Measurements from ENCODE around the gene CHKB. TPM values are rescaled to one million over a fixed set of nuclear protein-coding genes. Genes with fewer than 3 reads are reported as not detected.
"Not testable (repeated sequence)": the region's sequence is repeated elsewhere in the genome, so short reads cannot be mapped to it uniquely, and the experiment has no call there.

Gene CHKB
- total and polyA plus RNA-seq, 12 donors: 34.1 to 917 (median 95.3) TPM

GRCh38 chr22:50533856-50534711 lies 48.6 kb downstream of the CHKB start:
- H3K4me3 ChIP-seq; H3K9me3 ChIP-seq (replicated peaks in 1 of 3); H3K36me3 ChIP-seq (replicated peaks in 1 of 2); intact Hi-C loops (cut with DNase I); H3K27me3 ChIP-seq: not testable (repeated sequence)
- H3K4me1 ChIP-seq (replicated peaks in 1 of 2): peaks cover 18 to 24% of the 10 kb centered on the region in 2 donors
- H3K27ac ChIP-seq: peak overlapping the region in 4 of 5 donors; percentile 15 to 64 (median 60)
- TF ChIP-seq POLR2A (IDR thresholded peaks at IDR 0.05): peak; percentile 19 to 20
- 40 to 44% (median 41%) methylated on average over 20 to 21 of the region's 21 CpGs for WGBS, 4 donors
- DNase-seq: peak in 4 of 7 donors; percentile 63 to 74 (median 66)

- Histone ChIP-seq H3K27ac (peak overlapping the region in 4 of 5 donors; percentile 8 to 95 (median 50)), H3K36me3 (replicated peaks in 1 of 2) (no peaks in the 10 kb centered on the region), H3K9me3 (replicated peaks in 1 of 3) (no peaks in the 10 kb centered on the region), H3K4me3 (no peak overlapping the region), H3K4me1 (replicated peaks in 1 of 2) (peaks cover 17 to 21% of the 10 kb centered on the region in 2 donors), H3K27me3 (no peaks in the 10 kb centered on the region)
- intact Hi-C loops (cut with DNase I): no loop called here
- DNase-seq: no peak
- TF ChIP-seq, protein P1, sequence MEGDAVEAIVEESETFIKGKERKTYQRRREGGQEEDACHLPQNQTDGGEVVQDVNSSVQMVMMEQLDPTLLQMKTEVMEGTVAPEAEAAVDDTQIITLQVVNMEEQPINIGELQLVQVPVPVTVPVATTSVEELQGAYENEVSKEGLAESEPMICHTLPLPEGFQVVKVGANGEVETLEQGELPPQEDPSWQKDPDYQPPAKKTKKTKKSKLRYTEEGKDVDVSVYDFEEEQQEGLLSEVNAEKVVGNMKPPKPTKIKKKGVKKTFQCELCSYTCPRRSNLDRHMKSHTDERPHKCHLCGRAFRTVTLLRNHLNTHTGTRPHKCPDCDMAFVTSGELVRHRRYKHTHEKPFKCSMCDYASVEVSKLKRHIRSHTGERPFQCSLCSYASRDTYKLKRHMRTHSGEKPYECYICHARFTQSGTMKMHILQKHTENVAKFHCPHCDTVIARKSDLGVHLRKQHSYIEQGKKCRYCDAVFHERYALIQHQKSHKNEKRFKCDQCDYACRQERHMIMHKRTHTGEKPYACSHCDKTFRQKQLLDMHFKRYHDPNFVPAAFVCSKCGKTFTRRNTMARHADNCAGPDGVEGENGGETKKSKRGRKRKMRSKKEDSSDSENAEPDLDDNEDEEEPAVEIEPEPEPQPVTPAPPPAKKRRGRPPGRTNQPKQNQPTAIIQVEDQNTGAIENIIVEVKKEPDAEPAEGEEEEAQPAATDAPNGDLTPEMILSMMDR (IDR thresholded peaks at IDR 0.05): no peak
- TF ChIP-seq POLR2A (IDR thresholded peaks at IDR 0.05): no peak
- 73 to 84% (median 79%) methylated on average over 19 of the region's 19 CpGs for WGBS, 4 donors
Measured at GRCh38 chr22:50532824-50533796, 49.5 kb downstream of the CHKB start.

GRCh38 chr22:50531962-50532674 lies 50.5 kb downstream of the CHKB start:
- Histone ChIP-seq H3K9me3 (replicated peaks in 1 of 3) (no peaks in the 10 kb centered on the region), H3K36me3 (replicated peaks in 1 of 2) (no peaks in the 10 kb centered on the region), H3K27me3 (no peaks in the 10 kb centered on the region), H3K4me3 (peak overlapping the region in 2 of 4 donors; percentile 12 to 69), H3K4me1 (replicated peaks in 1 of 2) (peaks cover 17 to 21% of the 10 kb centered on the region in 2 donors), H3K27ac (peak overlapping the region; percentile 37 to 95 (median 77))
- intact Hi-C loops (cut with DNase I): no loop called here
- DNase-seq: peak; percentile 65 to 84 (median 78)
- 2 to 5% (median 3%) methylated on average over 14 to 56 of the region's 56 CpGs for WGBS, 4 donors
- TF ChIP-seq, protein P1 (IDR thresholded peaks at IDR 0.05): no peak
- TF ChIP-seq POLR2A (IDR thresholded peaks at IDR 0.05): peak in 1 of 2 donors; percentile 17

- peak in 5 of 7 donors; percentile 48 to 62 (median 60) for DNase-seq
- H3K27ac ChIP-seq: peak overlapping the region; percentile 77 to 95 (median 89)
- TF ChIP-seq, protein P1 (IDR thresholded peaks at IDR 0.05): no peak
- TF ChIP-seq POLR2A (IDR thresholded peaks at IDR 0.05): no peak
- H3K36me3 ChIP-seq (replicated peaks in 1 of 2): no peaks in the 10 kb centered on the region
- H3K4me3 ChIP-seq: peak overlapping the region in 3 of 4 donors; percentile 28 to 69 (median 33)
- H3K27me3 ChIP-seq: no peaks in the 10 kb centered on the region
- 0 to 2% (median 1%) methylated on average over 5 to 44 of the region's 44 CpGs for WGBS, 4 donors
- H3K9me3 ChIP-seq (replicated peaks in 1 of 3): no peaks in the 10 kb centered on the region
- intact Hi-C loops (cut with DNase I): no loop called here
- H3K4me1 ChIP-seq (replicated peaks in 1 of 2): peaks cover 20 to 25% of the 10 kb centered on the region in 2 donors
Measured at GRCh38 chr22:50531546-50531961, 51.1 kb downstream of the CHKB start.

Measured in adrenal gland (tissue), 12 donors.